ENCODE results near the gene PCDHB4.
"Not testable (repeated sequence)": the region's sequence is repeated elsewhere in the genome, so short reads cannot be mapped to it uniquely, and the experiment has no call there.

Gene PCDHB4

GRCh38 chr5:141105350-141105749 lies 16.3 kb upstream of the PCDHB4 start:
- no peak for TF ChIP-seq POLR2AphosphoS5 (IDR thresholded peaks at IDR 0.05; ENCODE audit: low read depth, low read length)
- TF ChIP-seq TAF1 (IDR thresholded peaks at IDR 0.05; ENCODE audit: borderline replicate concordance, low read depth, low read length) = no peak
- no peak for TF ChIP-seq POLR2A (IDR thresholded peaks at IDR 0.05; ENCODE audit: low read depth, low read length)
- DNase-seq (ENCODE audit: insufficient read length) (no peak), FAIRE-seq (no peak)

DNA sequence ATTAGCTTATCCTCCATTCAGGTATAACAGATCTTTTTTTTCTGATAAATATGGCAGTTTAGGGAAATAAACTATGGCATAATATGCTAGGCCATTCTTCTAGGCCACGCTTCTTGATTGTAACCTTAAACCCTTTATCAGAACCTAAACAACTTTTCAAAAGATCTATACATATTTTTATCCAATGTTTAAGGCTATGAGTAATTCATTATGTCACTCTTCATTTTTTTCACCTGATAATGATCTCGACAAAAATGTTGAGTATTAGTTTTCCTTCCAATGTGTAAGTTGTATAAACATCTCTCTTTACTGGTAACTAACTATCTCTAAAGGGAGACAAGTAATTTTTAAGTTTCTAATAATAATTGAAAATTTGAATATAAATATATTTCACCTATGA lies 2.4 kb upstream of the PCDHB4 start:
- DNase-seq (ENCODE audit: insufficient read length) (no peak), FAIRE-seq (no peak)
- TF ChIP-seq POLR2AphosphoS5 (IDR thresholded peaks at IDR 0.05; ENCODE audit: low read depth, low read length) (no peak), TAF1 (IDR thresholded peaks at IDR 0.05; ENCODE audit: borderline replicate concordance, low read depth, low read length) (no peak), POLR2A (IDR thresholded peaks at IDR 0.05; ENCODE audit: low read depth, low read length) (no peak)

GRCh38 chr5:141121985-141122384 lies 367 bp downstream of the PCDHB4 start:
- DNase-seq (ENCODE audit: insufficient read length) (no peak), FAIRE-seq (no peak)
- TF ChIP-seq POLR2AphosphoS5 (IDR thresholded peaks at IDR 0.05; ENCODE audit: low read depth, low read length) (no peak), POLR2A (IDR thresholded peaks at IDR 0.05; ENCODE audit: low read depth, low read length) (no peak), TAF1 (IDR thresholded peaks at IDR 0.05; ENCODE audit: borderline replicate concordance, low read depth, low read length) (no peak)

- DNase-seq (ENCODE audit: insufficient read length); FAIRE-seq: not testable (repeated sequence)
Observed at GRCh38 chr5:141123396-141124135, 1.9 kb downstream of the PCDHB4 start.

DNA sequence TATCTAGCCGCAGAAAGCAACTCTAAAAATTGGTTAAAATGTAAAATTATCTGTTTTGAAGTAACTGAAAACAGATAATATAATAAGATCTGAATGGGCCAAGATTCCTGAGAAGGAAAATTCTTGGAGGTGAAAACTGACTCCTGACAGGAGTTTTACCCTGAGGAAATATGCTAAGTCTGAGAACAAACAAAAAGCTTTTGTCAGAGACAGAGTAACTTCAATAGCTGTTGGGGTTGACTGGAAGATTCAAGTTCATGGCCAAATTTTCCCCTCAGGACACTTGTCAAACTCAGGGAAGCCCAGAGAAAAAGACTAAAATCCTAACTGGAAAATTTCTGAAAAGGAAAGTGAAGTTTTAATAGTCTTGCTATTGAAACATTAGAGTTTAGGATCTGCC lies 5.7 kb downstream of the PCDHB4 start:
- FAIRE-seq (no peak), DNase-seq (ENCODE audit: insufficient read length) (no peak)
- TF ChIP-seq POLR2AphosphoS5 (IDR thresholded peaks at IDR 0.05; ENCODE audit: low read depth, low read length) = no peak
- no peak for TF ChIP-seq TAF1 (IDR thresholded peaks at IDR 0.05; ENCODE audit: borderline replicate concordance, low read depth, low read length)
- TF ChIP-seq POLR2A (IDR thresholded peaks at IDR 0.05; ENCODE audit: low read depth, low read length) = no peak

- no peak for FAIRE-seq
- DNase-seq (ENCODE audit: insufficient read length) = no peak
- no peak for TF ChIP-seq POLR2A (IDR thresholded peaks at IDR 0.05; ENCODE audit: low read depth, low read length)
- TF ChIP-seq TAF1 (IDR thresholded peaks at IDR 0.05; ENCODE audit: borderline replicate concordance, low read depth, low read length) = no peak
- TF ChIP-seq POLR2AphosphoS5 (IDR thresholded peaks at IDR 0.05; ENCODE audit: low read depth, low read length) = no peak
Observed at GRCh38 chr5:141135030-141135717, 13.6 kb downstream of the PCDHB4 start, which contains the start of gene PCDHB5. TSS of gene PCDHB5 (plus strand) at chr5:141135206. CDS start at chr5:141135435, 229 bp downstream.

- FAIRE-seq (no peak), DNase-seq (ENCODE audit: insufficient read length) (no peak)
- no peak for TF ChIP-seq POLR2A (IDR thresholded peaks at IDR 0.05; ENCODE audit: low read depth, low read length)
- TF ChIP-seq POLR2AphosphoS5 (IDR thresholded peaks at IDR 0.05; ENCODE audit: low read depth, low read length) = no peak
- no peak for TF ChIP-seq TAF1 (IDR thresholded peaks at IDR 0.05; ENCODE audit: borderline replicate concordance, low read depth, low read length)
Observed at GRCh38 chr5:141135718-141136266, 14.2 kb downstream of the PCDHB4 start.

DNA sequence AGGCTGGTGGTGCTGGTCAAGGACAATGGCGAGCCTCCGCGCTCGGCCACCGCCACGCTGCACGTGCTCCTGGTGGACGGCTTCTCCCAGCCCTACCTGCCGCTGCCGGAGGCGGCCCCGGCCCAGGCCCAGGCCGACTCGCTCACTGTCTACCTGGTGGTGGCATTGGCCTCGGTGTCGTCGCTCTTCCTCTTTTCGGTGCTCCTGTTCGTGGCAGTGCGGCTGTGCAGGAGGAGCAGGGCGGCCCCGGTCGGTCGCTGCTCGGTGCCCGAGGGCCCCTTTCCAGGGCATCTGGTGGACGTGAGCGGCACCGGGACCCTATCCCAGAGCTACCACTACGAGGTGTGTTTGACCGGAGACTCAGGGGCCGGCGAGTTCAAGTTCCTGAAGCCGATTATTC lies 15.7 kb downstream of the PCDHB4 start:
- not testable (repeated sequence) for DNase-seq (ENCODE audit: insufficient read length); FAIRE-seq

GRCh38 chr5:141149812-141150211 lies 28.2 kb downstream of the PCDHB4 start, which contains the start of gene PCDHB6:
TSS of gene PCDHB6 (plus strand) at chr5:141150057. CDS start at chr5:141150258, 201 bp downstream.
- TF ChIP-seq TAF1 (IDR thresholded peaks at IDR 0.05; ENCODE audit: borderline replicate concordance, low read depth, low read length) (no peak), POLR2A (IDR thresholded peaks at IDR 0.05; ENCODE audit: low read depth, low read length) (no peak), POLR2AphosphoS5 (IDR thresholded peaks at IDR 0.05; ENCODE audit: low read depth, low read length) (no peak)
- FAIRE-seq = no peak
- DNase-seq (ENCODE audit: insufficient read length) = no peak

DNA sequence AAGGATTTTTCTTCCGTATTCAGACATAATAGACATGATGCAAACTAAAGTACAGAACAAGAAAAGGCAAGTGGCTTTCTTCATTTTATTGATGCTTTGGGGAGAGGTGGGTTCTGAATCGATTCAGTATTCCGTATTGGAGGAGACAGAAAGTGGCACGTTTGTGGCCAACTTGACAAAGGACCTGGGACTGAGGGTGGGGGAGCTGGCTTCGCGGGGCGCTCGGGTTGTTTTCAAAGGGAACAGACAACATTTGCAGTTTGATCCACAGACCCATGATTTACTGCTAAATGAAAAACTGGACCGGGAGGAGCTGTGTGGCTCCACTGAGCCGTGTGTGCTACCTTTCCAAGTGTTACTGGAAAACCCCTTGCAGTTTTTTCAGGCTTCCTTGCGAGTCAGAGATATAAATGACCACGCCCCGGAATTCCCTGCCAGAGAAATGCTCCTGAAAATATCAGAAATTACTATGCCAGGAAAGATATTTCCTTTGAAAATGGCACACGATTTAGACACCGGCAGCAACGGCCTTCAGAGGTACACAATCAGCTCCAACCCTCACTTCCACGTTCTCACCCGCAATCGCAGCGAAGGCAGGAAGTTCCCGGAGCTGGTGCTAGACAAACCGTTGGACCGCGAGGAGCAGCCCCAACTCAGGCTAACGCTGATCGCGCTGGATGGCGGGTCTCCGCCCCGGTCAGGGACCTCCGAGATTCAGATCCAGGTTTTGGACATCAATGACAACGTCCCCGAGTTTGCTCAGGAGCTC lies 28.8 kb downstream of the PCDHB4 start:
- TF ChIP-seq TAF1 (IDR thresholded peaks at IDR 0.05; ENCODE audit: borderline replicate concordance, low read depth, low read length) = no peak
- no peak for TF ChIP-seq POLR2A (IDR thresholded peaks at IDR 0.05; ENCODE audit: low read depth, low read length)
- no peak for TF ChIP-seq POLR2AphosphoS5 (IDR thresholded peaks at IDR 0.05; ENCODE audit: low read depth, low read length)
- FAIRE-seq (no peak), DNase-seq (ENCODE audit: insufficient read length) (no peak)

DNA sequence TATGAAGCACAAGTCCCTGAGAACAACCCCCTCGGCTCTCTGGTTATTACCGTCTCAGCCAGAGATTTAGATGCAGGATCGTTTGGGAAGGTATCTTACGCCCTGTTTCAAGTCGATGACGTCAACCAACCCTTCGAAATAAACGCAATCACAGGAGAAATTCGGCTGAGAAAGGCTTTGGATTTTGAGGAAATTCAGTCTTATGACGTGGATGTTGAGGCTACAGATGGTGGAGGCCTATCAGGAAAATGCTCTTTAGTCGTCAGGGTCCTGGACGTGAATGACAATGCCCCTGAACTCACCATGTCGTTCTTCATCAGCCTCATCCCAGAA lies 29.3 kb downstream of the PCDHB4 start:
- no peak for DNase-seq (ENCODE audit: insufficient read length)
- no peak for FAIRE-seq
- TF ChIP-seq POLR2AphosphoS5 (IDR thresholded peaks at IDR 0.05; ENCODE audit: low read depth, low read length) = no peak
- TF ChIP-seq TAF1 (IDR thresholded peaks at IDR 0.05; ENCODE audit: borderline replicate concordance, low read depth, low read length) = no peak

GRCh38 chr5:141151632-141152031 lies 30.0 kb downstream of the PCDHB4 start:
- not testable (repeated sequence) for FAIRE-seq; DNase-seq (ENCODE audit: insufficient read length)

DNA sequence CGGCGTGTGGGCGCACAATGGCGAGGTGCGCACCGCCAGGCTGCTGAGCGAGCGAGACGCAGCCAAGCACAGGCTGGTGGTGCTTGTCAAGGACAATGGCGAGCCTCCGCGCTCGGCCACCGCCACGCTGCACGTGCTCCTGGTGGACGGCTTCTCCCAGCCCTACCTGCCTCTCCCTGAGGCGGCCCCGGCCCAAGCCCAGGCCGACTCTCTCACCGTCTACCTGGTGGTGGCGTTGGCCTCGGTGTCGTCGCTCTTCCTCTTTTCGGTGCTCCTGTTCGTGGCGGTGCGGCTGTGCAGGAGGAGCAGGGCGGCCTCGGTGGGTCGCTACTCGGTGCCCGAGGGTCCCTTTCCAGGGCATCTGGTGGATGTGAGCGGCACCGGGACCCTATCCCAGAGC lies 30.5 kb downstream of the PCDHB4 start:
- DNase-seq (ENCODE audit: insufficient read length); FAIRE-seq: not testable (repeated sequence)
